Uterus (tissue), 4 donors: Measurements from ENCODE around the gene DPF3. TPM values are rescaled to one million over a fixed set of nuclear protein-coding genes. Genes with fewer than 3 reads are reported as not detected.

ENCODE experiments used
- DNase-seq, 2 donors: peaks; one replicate each; pipeline ENCODE4 v3.0.0-alpha.2; 2019 to 2020
- H3K27ac ChIP-seq, 2 donors: fragments of 200-600 bp; sonication (generic); 1 replicate in 1 of 2; 2 replicates in 1 of 2; pipeline ENCODE4 v1.5.1; 2016 to 2018
- H3K27me3 ChIP-seq, 2 donors: fragments of 200-600 bp; sonication (generic); one replicate each; pipeline ENCODE4 v1.5.1; 2018 to 2019; ENCODE audit warnings: control low read depth in 1 of 2
- H3K36me3 ChIP-seq, 2 donors: fragments of 200-600 bp; sonication (generic); one replicate each; pipeline ENCODE4 v1.5.1; 2019; ENCODE audit warnings: control low read depth in 1 of 2
- H3K4me1 ChIP-seq, 2 donors: fragments of 200-600 bp; sonication (generic); one replicate each; pipeline ENCODE4 v1.5.1; 2018 to 2019; ENCODE audit warnings: control low read depth in 1 of 2
- H3K4me3 ChIP-seq, 2 donors: fragments of 200-600 bp; sonication (generic); 1 replicate in 1 of 2; 2 replicates in 1 of 2; pipeline ENCODE4 v1.5.1; 2018 to 2019; ENCODE audit warnings: mild to moderate bottlenecking in 1 of 2
- H3K9me3 ChIP-seq, 2 donors: fragments of 200-600 bp; sonication (generic); one replicate each; pipeline ENCODE4 v1.5.1; 2019; ENCODE audit warnings: control low read depth in 1 of 2
- POLR2A ChIP-seq, 2 donors: fragments of 450-650 bp; IDR thresholded peaks; one replicate each; pipeline ENCODE4 v1.6.1; 2016; ENCODE audit warnings: antibody characterized with exemption in 2 of 2, mild to moderate bottlenecking in 1 of 2, moderate library complexity in 1 of 2
- intact Hi-C: fragments of 100-400 bp; cut with DNase I; formaldehyde crosslinking; loops from one replicate; pipeline ENCODE4 v1.15.1; 2023; ENCODE audit warnings: low total_unique reads
- total RNA-seq, 4 donors: library from RNA; depleted of rRNA in 3 of 4; stranded (reverse); fragments of >200 nt in 3 of 4; gene quantifications; one replicate each; pipeline versions ENCODE4 v1.1.0 to v1.2.4, GENCODE V29; 2014 to 2023
- TF ChIP-seq, protein P1 (sequence below), 4 experiments: fragments of 200-600 bp in 2 of 4; fragments of 450-650 bp in 2 of 4; sonication (generic) in 2 of 4; IDR thresholded peaks; one replicate each; pipeline ENCODE4 v1.5.1; 2016 to 2019; ENCODE audit warnings: antibody characterized with exemption in 4 of 4, mild to moderate bottlenecking in 2 of 4, moderate library complexity in 1 of 4
- donor health status: DM: yes; HTN: yes; CAD: no.

DPF3 gene
- total RNA-seq, 4 donors from 2014 or later, result 1.6 to 2.8 TPM; not detected in 2

DNA sequence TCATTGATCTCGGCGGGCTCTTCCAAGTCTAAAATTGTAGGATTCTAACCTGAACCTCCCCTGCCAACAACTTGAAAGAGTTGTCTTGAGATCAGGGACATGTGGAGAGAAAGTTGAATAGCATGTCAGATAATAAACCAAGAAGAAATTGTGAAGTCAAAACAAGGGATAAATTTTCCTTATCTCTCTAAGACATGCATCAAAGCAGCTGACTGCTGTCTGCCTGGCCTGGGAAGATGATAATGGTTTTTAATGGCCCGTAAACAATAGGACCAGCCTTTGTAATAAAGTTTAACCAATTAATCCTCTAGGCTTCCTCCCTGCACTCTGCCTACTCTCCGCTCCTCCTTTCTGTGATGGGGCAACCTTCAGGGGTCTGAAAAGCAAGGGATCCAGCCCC is 67.9 kb downstream of the DPF3 start:
- Histone ChIP-seq H3K27ac (no peak overlapping the region), H3K27me3 (no peaks in the 10 kb centered on the region), H3K9me3 (no peaks in the 10 kb centered on the region), H3K36me3 (no peaks in the 10 kb centered on the region), H3K4me1 (no peaks in the 10 kb centered on the region), H3K4me3 (no peak overlapping the region)
- no peak for DNase-seq
- TF ChIP-seq, protein P1, sequence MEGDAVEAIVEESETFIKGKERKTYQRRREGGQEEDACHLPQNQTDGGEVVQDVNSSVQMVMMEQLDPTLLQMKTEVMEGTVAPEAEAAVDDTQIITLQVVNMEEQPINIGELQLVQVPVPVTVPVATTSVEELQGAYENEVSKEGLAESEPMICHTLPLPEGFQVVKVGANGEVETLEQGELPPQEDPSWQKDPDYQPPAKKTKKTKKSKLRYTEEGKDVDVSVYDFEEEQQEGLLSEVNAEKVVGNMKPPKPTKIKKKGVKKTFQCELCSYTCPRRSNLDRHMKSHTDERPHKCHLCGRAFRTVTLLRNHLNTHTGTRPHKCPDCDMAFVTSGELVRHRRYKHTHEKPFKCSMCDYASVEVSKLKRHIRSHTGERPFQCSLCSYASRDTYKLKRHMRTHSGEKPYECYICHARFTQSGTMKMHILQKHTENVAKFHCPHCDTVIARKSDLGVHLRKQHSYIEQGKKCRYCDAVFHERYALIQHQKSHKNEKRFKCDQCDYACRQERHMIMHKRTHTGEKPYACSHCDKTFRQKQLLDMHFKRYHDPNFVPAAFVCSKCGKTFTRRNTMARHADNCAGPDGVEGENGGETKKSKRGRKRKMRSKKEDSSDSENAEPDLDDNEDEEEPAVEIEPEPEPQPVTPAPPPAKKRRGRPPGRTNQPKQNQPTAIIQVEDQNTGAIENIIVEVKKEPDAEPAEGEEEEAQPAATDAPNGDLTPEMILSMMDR (IDR thresholded peaks at IDR 0.05), result no peak
- TF ChIP-seq POLR2A (IDR thresholded peaks at IDR 0.05), result no peak
- intact Hi-C loops, result no loop called here

DNA sequence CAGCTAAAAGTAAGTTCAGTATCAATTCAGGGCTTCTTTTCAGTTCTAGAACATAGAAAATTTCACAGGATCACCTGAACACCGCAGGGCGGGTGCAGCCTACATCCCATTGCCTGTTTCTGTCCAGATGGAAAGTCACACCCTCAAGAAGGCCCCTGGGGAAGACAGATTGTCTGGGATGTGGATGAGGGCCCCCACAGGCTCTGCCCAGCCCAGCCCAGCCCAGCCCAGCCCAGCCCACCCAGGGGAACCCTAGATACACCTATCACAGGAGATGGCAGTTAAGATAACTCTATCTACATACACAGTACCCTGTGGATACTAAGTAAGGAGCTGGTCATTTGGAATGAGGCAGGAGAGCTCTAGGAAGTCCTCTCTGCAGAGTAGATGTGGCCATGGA is 68.4 kb downstream of the DPF3 start:
- Histone ChIP-seq H3K4me1 (no peaks in the 10 kb centered on the region), H3K4me3 (no peak overlapping the region), H3K27me3 (no peaks in the 10 kb centered on the region), H3K9me3 (no peaks in the 10 kb centered on the region), H3K36me3 (no peaks in the 10 kb centered on the region), H3K27ac (no peak overlapping the region)
- no peak for DNase-seq
- TF ChIP-seq, protein P1 (IDR thresholded peaks at IDR 0.05), result no peak
- TF ChIP-seq POLR2A (IDR thresholded peaks at IDR 0.05), result no peak
- intact Hi-C loops, result no loop called here

DNA sequence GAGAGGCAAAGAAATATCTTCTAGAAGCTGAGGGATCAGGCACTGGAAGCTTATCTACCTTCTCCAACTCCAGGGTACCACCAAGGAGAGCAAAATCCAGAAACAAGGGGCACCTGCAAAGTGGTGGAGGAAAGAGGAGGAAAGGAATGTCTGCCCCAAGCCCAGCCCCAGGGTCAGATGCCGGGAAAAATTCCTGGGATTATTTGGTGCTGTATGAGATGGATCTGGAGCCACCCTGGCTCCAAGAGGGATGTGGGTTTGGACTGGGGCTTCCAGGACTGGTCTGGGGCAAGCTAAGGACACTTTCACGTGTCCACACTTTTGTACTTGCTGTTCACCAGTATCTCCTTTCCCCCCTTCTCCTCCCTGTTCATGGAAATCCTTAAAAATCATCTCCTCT is 69.8 kb downstream of the DPF3 start:
- H3K4me1 ChIP-seq, result no peaks in the 10 kb centered on the region
- no peak overlapping the region for H3K27ac ChIP-seq
- no peaks in the 10 kb centered on the region for H3K27me3 ChIP-seq
- no peaks in the 10 kb centered on the region for H3K36me3 ChIP-seq
- H3K4me3 ChIP-seq, result no peak overlapping the region
- H3K9me3 ChIP-seq, result peaks cover 0 to under 1% of the 10 kb centered on the region in 2 donors
- intact Hi-C loops, result no loop called here
- TF ChIP-seq POLR2A (IDR thresholded peaks at IDR 0.05), result no peak
- TF ChIP-seq, protein P1 (IDR thresholded peaks at IDR 0.05), result no peak
- DNase-seq, result no peak

DNA sequence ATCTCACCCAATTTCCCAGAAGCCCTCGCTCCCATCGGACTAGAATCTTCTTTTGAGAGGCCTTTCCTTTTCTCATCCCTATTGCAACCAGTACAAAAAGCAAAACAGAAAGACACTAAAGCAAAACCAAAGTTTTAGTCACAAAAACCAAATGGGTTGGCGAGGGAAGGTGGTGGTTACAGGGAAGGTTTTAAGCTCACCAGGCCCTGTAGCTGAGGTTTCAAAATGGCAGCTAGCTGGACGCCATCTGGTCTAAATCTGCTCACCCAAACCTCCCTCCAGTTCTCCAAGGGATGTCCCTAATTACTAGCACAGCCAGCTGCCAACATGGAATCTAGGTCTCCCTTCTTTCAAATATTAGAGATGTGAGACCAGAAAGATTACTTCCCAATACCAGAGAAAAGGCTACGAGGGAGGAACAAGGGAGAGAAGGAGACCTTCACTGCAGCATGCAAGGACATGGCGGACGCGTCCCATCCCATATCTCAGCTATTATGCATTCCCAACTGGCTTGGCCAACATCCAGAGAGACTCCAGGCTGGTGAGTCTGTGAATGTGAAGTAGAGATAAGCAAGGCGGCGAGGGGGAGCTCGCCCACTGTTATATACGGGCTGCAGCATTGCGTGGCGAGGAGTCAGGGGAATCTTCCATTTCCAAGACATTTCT is 70.8 kb downstream of the DPF3 start:
- H3K4me1 ChIP-seq, result no peaks in the 10 kb centered on the region
- intact Hi-C loops, result no loop called here
- TF ChIP-seq POLR2A (IDR thresholded peaks at IDR 0.05), result no peak
- TF ChIP-seq, protein P1 (IDR thresholded peaks at IDR 0.05), result no peak
- no peaks in the 10 kb centered on the region for H3K36me3 ChIP-seq
- H3K4me3 ChIP-seq, result no peak overlapping the region
- H3K27ac ChIP-seq, result no peak overlapping the region
- H3K9me3 ChIP-seq, result peaks cover 0 to 3% of the 10 kb centered on the region in 2 donors
- no peaks in the 10 kb centered on the region for H3K27me3 ChIP-seq
- DNase-seq, result no peak

DNA sequence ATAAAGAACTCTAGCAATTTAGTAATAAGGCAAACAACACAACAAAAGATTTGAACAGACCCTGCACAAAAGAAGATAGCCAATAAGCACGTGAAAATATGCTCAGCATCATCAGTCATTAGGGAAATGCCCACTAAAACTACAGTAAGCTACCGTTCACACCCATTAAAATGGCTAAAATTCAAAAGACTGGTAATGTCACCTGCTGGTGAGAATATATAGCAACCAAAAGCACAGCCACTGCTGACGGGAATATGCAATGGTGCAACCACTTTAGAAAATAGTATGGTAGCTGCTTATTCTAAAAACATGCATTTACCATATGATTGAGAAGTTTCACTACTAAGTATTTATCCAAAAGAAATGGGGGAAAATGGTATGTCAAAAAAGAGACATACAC is 74.9 kb downstream of the DPF3 start:
- H3K27me3 ChIP-seq, result no peaks in the 10 kb centered on the region
- TF ChIP-seq, protein P1 (IDR thresholded peaks at IDR 0.05), result no peak
- no peak for TF ChIP-seq POLR2A (IDR thresholded peaks at IDR 0.05)
- no peaks in the 10 kb centered on the region for H3K4me1 ChIP-seq
- H3K9me3 ChIP-seq, result peaks cover 0 to 3% of the 10 kb centered on the region in 2 donors
- intact Hi-C loops, result no loop called here
- no peak overlapping the region for H3K27ac ChIP-seq
- H3K36me3 ChIP-seq, result no peaks in the 10 kb centered on the region
- no peak overlapping the region for H3K4me3 ChIP-seq
- DNase-seq, result no peak
